ENCODE data around the gene RSPO4.

- TF ChIP-seq, protein P1, sequence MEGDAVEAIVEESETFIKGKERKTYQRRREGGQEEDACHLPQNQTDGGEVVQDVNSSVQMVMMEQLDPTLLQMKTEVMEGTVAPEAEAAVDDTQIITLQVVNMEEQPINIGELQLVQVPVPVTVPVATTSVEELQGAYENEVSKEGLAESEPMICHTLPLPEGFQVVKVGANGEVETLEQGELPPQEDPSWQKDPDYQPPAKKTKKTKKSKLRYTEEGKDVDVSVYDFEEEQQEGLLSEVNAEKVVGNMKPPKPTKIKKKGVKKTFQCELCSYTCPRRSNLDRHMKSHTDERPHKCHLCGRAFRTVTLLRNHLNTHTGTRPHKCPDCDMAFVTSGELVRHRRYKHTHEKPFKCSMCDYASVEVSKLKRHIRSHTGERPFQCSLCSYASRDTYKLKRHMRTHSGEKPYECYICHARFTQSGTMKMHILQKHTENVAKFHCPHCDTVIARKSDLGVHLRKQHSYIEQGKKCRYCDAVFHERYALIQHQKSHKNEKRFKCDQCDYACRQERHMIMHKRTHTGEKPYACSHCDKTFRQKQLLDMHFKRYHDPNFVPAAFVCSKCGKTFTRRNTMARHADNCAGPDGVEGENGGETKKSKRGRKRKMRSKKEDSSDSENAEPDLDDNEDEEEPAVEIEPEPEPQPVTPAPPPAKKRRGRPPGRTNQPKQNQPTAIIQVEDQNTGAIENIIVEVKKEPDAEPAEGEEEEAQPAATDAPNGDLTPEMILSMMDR (IDR thresholded peaks at IDR 0.05; ENCODE audit: low read depth, low read length), result no peak
- TF ChIP-seq POLR2A (IDR thresholded peaks at IDR 0.05; ENCODE audit: extremely low read depth, insufficient read length) (no peak), MYC (IDR thresholded peaks at IDR 0.05; ENCODE audit: low read depth, low read length) (no peak), MAX (IDR thresholded peaks at IDR 0.05; ENCODE audit: low read depth, low read length) (no peak)
Measured at GRCh38 chr20:1022871-1023270, 20.8 kb upstream of the RSPO4 start.
